Memory B cell (primary cell): ENCODE data around the gene GFY.
"Not testable (repeated sequence)": the region's sequence is repeated elsewhere in the genome, so short reads cannot be mapped to it uniquely, and the experiment has no call there.

Source experiments
- ATAC-seq: fragments of 150-1000 bp; cut with Tn5 transposase; 2 replicates; pipeline ENCODE4 v1.10.0; 2021; ENCODE audit warnings: low read depth, mild to moderate bottlenecking, moderate library complexity
- DNase-seq, 2 donors: peaks; one replicate each; pipeline ENCODE4 v3.0.0; 2022; ENCODE audit warnings: low spot score in 2 of 2
- H3K27ac Mint-ChIP-seq: one replicate; pipeline ENCODE4 v1.8.0; 2022; ENCODE audit warnings: mild to moderate bottlenecking, moderate library complexity, mixed read lengths
- H3K27me3 Mint-ChIP-seq: one replicate; pipeline ENCODE4 v1.8.0; 2022; ENCODE audit warnings: mixed read lengths
- H3K36me3 Mint-ChIP-seq: one replicate; pipeline ENCODE4 v1.8.0; 2022; ENCODE audit warnings: mild to moderate bottlenecking, mixed read lengths
- H3K4me1 Mint-ChIP-seq: one replicate; pipeline ENCODE4 v1.8.0; 2022; ENCODE audit warnings: mixed read lengths
- H3K4me3 Mint-ChIP-seq: one replicate; pipeline ENCODE4 v1.8.0; 2022; ENCODE audit warnings: mild to moderate bottlenecking, moderate library complexity, mixed read lengths
- H3K9me3 Mint-ChIP-seq: one replicate; pipeline ENCODE4 v1.8.0; 2022; ENCODE audit warnings: mixed read lengths

The GFY gene

DNA sequence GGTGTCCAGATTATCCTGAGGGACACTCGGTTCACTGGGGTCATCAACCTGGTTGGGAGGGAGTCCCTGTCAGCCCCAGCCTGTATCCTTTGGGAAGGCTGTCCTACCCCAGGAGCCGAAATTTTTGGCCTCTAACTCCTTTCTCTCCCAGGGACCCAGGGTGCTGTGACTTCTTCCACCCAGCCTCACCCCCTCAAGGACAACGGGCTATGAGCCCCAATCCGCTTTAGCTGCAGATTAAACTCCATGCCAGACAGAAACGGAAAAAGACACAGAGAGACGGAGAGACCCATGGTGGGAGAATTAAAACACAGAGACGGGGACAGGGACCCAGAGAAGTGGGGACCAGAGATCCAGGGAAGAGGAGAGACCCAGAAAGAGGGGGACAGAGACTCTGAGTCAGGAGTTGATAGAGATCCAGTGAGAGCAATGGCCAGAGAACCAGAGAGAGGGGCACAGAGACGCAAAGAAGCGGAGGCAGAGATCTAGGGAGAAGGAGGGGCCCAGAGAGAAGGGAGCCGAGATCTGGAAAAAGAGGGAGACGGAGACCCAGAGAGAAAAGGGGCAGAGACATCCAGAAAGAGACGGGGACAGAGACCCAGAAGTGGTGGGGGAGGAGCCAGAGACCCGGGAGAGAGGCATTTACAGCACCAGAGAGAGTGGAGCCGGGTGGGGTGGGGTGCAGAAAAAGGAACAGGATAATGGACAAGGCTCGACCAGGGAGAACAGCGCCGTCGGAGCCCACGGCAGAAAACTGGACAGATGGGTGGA, 15.4 kb downstream of the GFY start:
- Mint-ChIP-seq H3K9me3 (no peaks in the 10 kb centered on the region), H3K27ac (no peak overlapping the region), H3K27me3 (peaks cover 49% of the 10 kb centered on the region), H3K4me3 (peak overlapping the region; percentile 39), H3K4me1 (peaks cover 43% of the 10 kb centered on the region), H3K36me3 (peaks cover 7% of the 10 kb centered on the region)
- ATAC-seq (no peak), DNase-seq (no peak)

DNA sequence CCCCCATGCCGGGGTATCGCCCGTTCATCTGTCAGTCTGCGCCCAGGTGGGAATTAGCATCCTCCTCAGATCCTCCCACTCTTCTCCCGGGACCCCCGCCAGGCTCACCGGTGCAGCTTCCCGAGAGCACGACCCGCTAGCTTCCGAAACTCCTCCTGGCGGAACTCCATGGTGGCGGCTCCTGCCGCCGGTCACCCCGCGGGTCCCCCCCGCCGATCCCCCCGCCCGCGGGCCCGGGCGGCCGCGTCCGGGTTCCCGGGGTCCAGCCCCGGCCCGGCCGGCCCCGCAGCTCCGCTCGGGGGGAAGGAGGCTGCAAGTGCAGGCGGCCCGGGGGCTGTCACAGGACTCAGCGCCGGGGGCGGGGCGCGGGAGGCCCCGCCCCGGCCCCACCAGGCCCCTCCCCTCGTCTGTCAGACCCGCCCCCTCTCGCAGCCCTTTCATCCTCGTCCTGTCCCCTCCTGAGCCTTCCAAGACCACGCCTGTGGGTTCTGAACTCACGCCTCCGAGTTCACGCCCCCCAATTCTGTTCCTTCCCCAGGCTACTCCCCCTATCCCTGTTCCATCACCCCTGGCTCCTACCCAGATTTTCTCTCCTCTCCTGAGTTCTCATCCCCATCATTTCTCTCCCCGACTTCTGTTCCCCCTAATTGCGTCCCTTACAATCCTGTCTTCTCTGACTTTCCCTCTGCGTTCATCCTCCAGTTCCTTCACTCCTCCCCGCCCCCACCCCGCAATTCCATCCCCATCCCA, 16.2 kb downstream of the GFY start, which contains the start of gene SLC17A7:
Gene SLC17A7, minus strand, starts transcription at position 318 of the 750 bp plus-strand sequence. Its CDS starts 148 bp downstream, at position 170.
- peaks cover 43% of the 10 kb centered on the region for H3K27me3 Mint-ChIP-seq
- no peak for DNase-seq
- H3K4me1 Mint-ChIP-seq: peaks cover 38% of the 10 kb centered on the region
- no peaks in the 10 kb centered on the region for H3K9me3 Mint-ChIP-seq
- peak within 1 kb of the TSS; percentile 56 for H3K27ac Mint-ChIP-seq
- no peak for ATAC-seq
- peak within 1 kb of the TSS; percentile 86 for H3K4me3 Mint-ChIP-seq
- H3K36me3 Mint-ChIP-seq: peaks cover 7% of the 10 kb centered on the region

GRCh38 chr19:49441960-49442350, 16.8 kb downstream of the GFY start:
- Mint-ChIP-seq H3K9me3 (no peaks in the 10 kb centered on the region), H3K4me1 (peaks cover 35% of the 10 kb centered on the region), H3K27me3 (peaks cover 41% of the 10 kb centered on the region), H3K27ac (peak overlapping the region; percentile 56), H3K4me3 (peak overlapping the region; percentile 86), H3K36me3 (peaks cover 7% of the 10 kb centered on the region)
- ATAC-seq: no peak
- no peak for DNase-seq

GRCh38 chr19:49442354-49442753, 17.2 kb downstream of the GFY start:
- DNase-seq (no peak), ATAC-seq (no peak)
- no peaks in the 10 kb centered on the region for H3K9me3 Mint-ChIP-seq
- H3K36me3 Mint-ChIP-seq: peaks cover 7% of the 10 kb centered on the region
- H3K27ac Mint-ChIP-seq: peak overlapping the region; percentile 56
- H3K27me3 Mint-ChIP-seq: peaks cover 38% of the 10 kb centered on the region
- peak overlapping the region; percentile 86 for H3K4me3 Mint-ChIP-seq
- peaks cover 34% of the 10 kb centered on the region for H3K4me1 Mint-ChIP-seq

DNA sequence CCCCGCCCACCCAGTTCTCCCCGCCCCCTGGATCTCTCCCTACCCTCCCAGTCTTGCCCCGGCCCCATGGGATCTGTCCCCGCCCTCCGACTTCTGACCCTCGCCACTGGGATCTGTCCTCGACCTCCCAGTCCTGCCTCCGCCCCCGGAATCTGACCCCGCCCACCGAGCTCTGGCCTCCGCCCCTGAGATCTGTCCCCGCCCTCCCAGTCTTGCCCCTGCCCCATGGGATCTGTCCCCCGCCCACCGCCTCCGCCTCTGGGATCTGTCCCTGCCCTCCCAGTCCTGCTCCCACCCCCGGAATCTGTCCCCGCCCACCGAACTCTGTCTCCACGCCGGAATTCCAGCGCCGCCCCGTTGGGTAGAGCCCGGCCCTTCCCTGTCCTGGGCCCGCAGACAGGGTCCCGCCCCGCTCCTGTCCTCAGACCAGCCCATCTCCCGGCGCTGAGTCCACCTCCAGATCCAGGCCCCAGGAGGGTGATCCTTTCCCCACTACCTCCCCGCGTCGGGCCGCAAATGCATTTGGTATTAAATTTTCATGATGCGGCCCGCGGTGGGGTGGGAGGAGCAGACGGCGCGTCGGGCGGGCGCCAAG, 17.7 kb downstream of the GFY start:
- H3K36me3 Mint-ChIP-seq: peaks cover 7% of the 10 kb centered on the region
- H3K27me3 Mint-ChIP-seq: peaks cover 33% of the 10 kb centered on the region
- H3K4me1 Mint-ChIP-seq: peaks cover 30% of the 10 kb centered on the region
- ATAC-seq (peak; percentile 23), DNase-seq (no peak)
- H3K9me3 Mint-ChIP-seq: no peaks in the 10 kb centered on the region
- H3K4me3 Mint-ChIP-seq: peak overlapping the region; percentile 86
- H3K27ac Mint-ChIP-seq: peak overlapping the region; percentile 92

GRCh38 chr19:49443366-49444099, 18.3 kb downstream of the GFY start:
- Mint-ChIP-seq H3K27ac (peak overlapping the region; percentile 92), H3K27me3 (peaks cover 27% of the 10 kb centered on the region), H3K4me1 (peaks cover 31% of the 10 kb centered on the region), H3K36me3 (peaks cover 11% of the 10 kb centered on the region), H3K4me3 (peak overlapping the region; percentile 86), H3K9me3 (no peaks in the 10 kb centered on the region)
- peak; percentile 85 for ATAC-seq
- DNase-seq: peak; percentile 94 to 96

DNA sequence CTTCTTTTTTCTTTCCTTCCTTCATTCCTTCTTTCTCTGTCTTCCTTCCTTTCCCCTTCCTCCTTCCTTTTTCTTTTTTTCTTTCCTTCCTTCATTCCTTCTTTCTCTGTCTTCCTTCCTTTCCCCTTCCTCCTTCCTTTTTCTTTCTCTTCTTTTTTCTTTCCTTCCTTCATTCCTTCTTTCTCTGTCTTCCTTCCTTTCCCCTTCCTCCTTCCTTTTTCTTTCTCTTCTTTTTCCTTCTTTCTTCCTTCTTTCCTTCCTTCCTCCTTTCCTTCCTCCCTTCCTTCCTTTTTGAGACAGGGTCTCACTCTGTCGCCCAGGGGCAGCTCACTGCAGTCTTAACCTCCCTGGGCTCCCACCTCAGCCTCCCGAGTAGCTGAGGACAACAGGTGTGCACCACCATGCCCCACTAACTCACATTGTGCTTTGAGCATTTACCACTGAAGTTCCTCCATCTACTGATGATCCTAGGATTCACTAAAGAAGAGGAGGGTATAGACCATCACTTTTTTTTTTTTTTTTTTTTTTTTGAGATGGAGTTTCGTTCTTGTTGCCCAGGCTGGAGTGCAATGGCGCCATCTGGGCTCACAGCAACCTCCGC, 19.0 kb downstream of the GFY start:
- ATAC-seq, H3K9me3 Mint-ChIP-seq, DNase-seq: not testable (repeated sequence)
- H3K27me3 Mint-ChIP-seq: peaks cover 23% of the 10 kb centered on the region
- peaks cover 36% of the 10 kb centered on the region for H3K4me1 Mint-ChIP-seq
- H3K36me3 Mint-ChIP-seq: peaks cover 13% of the 10 kb centered on the region
- H3K4me3 Mint-ChIP-seq: peak overlapping the region; percentile 86
- H3K27ac Mint-ChIP-seq: peak overlapping the region; percentile 92

DNA sequence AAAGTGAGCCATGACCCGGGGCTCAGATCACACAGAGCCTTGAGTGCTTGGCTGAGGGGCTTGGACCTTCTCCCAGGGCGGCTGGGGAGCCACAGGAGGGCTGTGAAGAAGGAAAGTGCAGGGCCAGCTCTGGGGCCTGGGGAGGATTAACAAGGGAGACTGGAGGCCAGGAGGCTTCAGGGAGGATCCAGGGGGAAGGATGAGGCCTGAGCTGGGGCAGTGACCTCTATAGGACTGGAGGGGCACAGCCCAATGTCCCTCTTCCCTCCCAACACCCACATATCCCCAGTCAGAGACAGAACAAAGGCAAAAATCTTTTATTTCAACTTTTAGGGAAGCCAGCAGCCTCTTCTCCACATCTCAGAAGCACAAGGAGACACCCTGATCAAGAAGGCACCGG, 20.8 kb downstream of the GFY start:
- H3K9me3 Mint-ChIP-seq: no peaks in the 10 kb centered on the region
- H3K27ac Mint-ChIP-seq: peak overlapping the region; percentile 31
- no peak overlapping the region for H3K4me3 Mint-ChIP-seq
- ATAC-seq (no peak), DNase-seq (no peak)
- peaks cover 19% of the 10 kb centered on the region for H3K36me3 Mint-ChIP-seq
- peaks cover 39% of the 10 kb centered on the region for H3K4me1 Mint-ChIP-seq
- peaks cover 13% of the 10 kb centered on the region for H3K27me3 Mint-ChIP-seq

DNA sequence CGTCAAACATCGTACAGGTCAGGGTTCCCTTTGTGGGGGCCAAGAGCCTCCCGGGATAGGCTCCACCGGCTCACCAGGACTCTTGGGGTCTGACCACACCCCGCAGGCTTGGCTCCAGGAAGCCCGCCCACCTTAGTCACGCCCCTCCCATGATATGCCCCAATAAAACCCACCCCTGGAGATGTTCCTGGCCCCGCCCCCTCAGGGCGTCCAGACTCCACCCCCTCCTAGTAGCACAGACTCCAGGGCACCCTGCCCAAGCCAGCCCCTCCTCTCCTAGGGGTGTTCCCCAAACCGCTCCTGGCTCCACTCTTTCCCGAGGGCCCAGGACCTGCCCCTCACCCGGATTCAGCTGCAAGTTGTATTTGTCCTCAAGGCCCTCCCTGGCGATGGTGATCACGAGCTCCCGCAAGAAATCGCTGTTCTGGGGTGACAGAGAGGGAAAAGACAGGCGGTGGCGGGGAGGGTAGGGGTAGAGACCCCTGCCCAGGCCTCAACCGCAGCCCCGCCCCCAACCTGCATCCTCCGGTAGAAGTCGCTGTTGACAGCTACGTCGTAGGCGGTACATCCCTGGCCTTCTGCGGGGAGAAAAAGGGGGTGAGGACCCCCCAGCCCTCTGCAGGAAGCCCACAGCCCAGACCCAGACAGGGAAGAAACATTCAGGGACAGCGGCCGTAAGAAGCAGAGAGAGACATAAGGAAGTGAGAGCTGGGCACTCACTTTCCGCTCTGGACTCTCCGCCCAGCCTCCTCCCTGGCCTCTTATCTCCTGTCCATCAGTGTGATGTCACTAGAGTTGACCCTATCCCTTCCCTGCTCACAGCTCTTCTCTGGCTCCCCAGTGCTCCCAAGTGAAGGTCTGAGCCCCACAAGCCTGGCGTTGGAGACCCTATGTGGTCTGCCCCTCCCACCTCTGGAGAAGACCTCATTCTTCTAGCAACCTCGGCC, 22.6 kb downstream of the GFY start:
- H3K4me3 Mint-ChIP-seq: no peak overlapping the region
- no peak overlapping the region for H3K27ac Mint-ChIP-seq
- peaks cover 15% of the 10 kb centered on the region for H3K36me3 Mint-ChIP-seq
- ATAC-seq: no peak
- peaks cover 30% of the 10 kb centered on the region for H3K4me1 Mint-ChIP-seq
- no peak for DNase-seq
- H3K9me3 Mint-ChIP-seq: no peaks in the 10 kb centered on the region
- H3K27me3 Mint-ChIP-seq: peaks cover under 1% of the 10 kb centered on the region

DNA sequence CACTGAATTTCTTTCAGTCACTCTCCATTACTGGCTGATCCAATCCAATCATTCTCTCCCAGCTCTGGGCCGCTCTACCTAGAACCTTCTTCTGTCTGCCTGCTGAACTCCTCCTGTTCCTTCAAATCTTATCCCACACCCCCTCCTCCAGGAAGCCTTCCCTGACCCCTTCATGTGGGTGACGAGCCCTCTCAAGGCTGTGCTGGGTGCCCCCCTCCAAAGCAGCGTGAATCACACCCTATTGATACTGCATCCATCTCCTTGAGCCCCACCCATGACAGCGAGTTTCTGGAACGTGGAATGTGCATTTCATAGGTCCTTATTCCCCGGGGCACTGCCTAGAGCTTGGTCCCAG, 23.2 kb downstream of the GFY start:
- ATAC-seq: no peak
- Mint-ChIP-seq H3K27ac (no peak overlapping the region), H3K4me3 (peak overlapping the region; percentile 6), H3K4me1 (peaks cover 32% of the 10 kb centered on the region), H3K27me3 (no peaks in the 10 kb centered on the region), H3K9me3 (peaks cover 1% of the 10 kb centered on the region), H3K36me3 (peaks cover 15% of the 10 kb centered on the region)
- DNase-seq: no peak

- peak overlapping the region; percentile 95 for H3K4me3 Mint-ChIP-seq
- no peak for DNase-seq
- peaks cover 15% of the 10 kb centered on the region for H3K36me3 Mint-ChIP-seq
- no peak for ATAC-seq
- H3K9me3 Mint-ChIP-seq: peaks cover 1% of the 10 kb centered on the region
- H3K27ac Mint-ChIP-seq: peak overlapping the region; percentile 98
- H3K27me3 Mint-ChIP-seq: no peaks in the 10 kb centered on the region
- peaks cover 29% of the 10 kb centered on the region for H3K4me1 Mint-ChIP-seq
These were observed 25.2 kb downstream of the GFY start for GRCh38 chr19:49450405-49450804.

DNA sequence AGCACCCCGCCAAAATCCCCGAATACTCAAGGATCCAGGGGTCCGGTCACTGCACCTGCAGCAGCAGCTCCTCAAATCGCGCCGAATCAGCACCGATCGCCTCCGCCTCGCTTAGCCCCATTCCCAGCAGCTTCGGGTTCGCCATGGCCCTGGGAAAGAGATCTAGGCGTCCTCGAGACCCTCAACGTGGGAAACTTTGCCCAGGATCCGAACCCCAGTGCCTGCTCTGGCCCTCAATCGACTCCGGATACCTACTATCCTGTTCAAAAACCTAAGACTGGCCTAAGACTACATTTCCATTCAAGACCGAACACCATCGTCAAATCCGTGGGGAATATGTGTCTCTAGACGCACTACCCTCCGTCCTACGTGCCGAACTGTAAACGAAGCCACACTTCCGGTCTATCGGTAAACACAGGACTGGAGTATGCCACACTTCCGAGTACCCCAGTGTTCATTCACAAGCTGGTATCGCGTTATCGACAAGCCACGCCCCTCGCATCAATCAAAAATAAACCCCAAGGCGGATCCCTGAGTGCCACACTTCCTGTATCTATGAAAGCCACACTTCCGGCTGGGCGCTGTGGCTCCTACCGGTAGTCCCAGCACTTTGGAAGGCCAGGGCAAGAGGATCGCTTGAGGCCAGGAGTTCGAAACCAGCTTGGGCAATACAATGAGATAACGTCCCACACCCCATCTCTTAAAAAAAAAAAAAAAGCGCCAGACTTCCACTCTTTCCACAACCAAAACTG, 26.4 kb downstream of the GFY start, which contains the start of gene PIH1D1:
Gene PIH1D1, minus strand, starts transcription at position 385 of the 752 bp plus-strand sequence. Its CDS starts 240 bp downstream, at position 145.
- DNase-seq (peak; percentile 78 to 91), ATAC-seq (peak; percentile 66)
- Mint-ChIP-seq H3K27me3 (no peaks in the 10 kb centered on the region), H3K4me1 (peaks cover 29% of the 10 kb centered on the region), H3K27ac (peak within 1 kb of the TSS; percentile 99), H3K36me3 (peaks cover 20% of the 10 kb centered on the region), H3K4me3 (peak within 1 kb of the TSS; percentile 98), H3K9me3 (peaks cover 1% of the 10 kb centered on the region)
